Heart left ventricle (tissue), 16 donors: ENCODE results near the gene GPATCH3. TPM values are rescaled to one million over a fixed set of nuclear protein-coding genes. Genes with fewer than 3 reads are reported as not detected.

Source experiments
- ATAC-seq, 4 donors: fragments of 200-7000 bp; cut with Tn5 transposase; one replicate each; pipeline ENCODE4 v1.9.1; 2020 to 2022; ENCODE audit warnings: moderate library complexity in 4 of 4, mild to moderate bottlenecking in 3 of 4, moderate number of reproducible peaks in 1 of 4
- DNase-seq, 5 donors: peaks; one replicate each; pipeline ENCODE4 v3.0.0-alpha.2; 2020
- H3K27ac ChIP-seq, 12 donors: fragments of 200-600 bp; sonication (generic) in 4 of 12; one replicate each; pipeline versions ENCODE4 v1.5.0 to v1.8.0; 2016 to 2022; ENCODE audit warnings: mild to moderate bottlenecking in 2 of 12
- H3K27me3 ChIP-seq, 9 donors: fragments of 200-600 bp; sonication (generic) in 2 of 9; one replicate each; pipeline versions ENCODE4 v1.5.1 to v1.8.0; 2016 to 2022; ENCODE audit warnings: mild to moderate bottlenecking in 3 of 9
- H3K36me3 ChIP-seq, 9 donors: fragments of 200-600 bp; sonication (generic) in 2 of 9; one replicate each; pipeline versions ENCODE4 v1.5.0 to v1.8.0; 2018 to 2022; ENCODE audit warnings: mild to moderate bottlenecking in 2 of 9
- H3K4me1 ChIP-seq, 12 donors: fragments of 200-600 bp; sonication (generic) in 4 of 12; one replicate each; pipeline versions ENCODE4 v1.5.0 to v1.8.0; 2016 to 2022; ENCODE audit warnings: mild to moderate bottlenecking in 3 of 12
- H3K4me3 ChIP-seq, 12 donors: fragments of 200-600 bp; sonication (generic) in 4 of 12; one replicate each; pipeline versions ENCODE4 v1.5.0 to v1.8.0; 2017 to 2022; ENCODE audit warnings: mild to moderate bottlenecking in 9 of 12, moderate library complexity in 4 of 12
- H3K9me3 ChIP-seq, 12 donors: fragments of 200-600 bp; sonication (generic) in 4 of 12; one replicate each; pipeline versions ENCODE4 v1.5.0 to v1.8.0; 2016 to 2022; ENCODE audit warnings: mild to moderate bottlenecking in 1 of 12
- POLR2A ChIP-seq, 2 donors: fragments of 450-650 bp; IDR thresholded peaks; one replicate each; pipeline ENCODE4 v1.6.1; 2017; ENCODE audit warnings: antibody characterized with exemption in 2 of 2, mild to moderate bottlenecking in 2 of 2, moderate library complexity in 2 of 2
- WGBS, 4 donors: extraction: QIAGEN DNeasy Blood & Tissue Kit in 2 of 4; methylation state at CpG; one replicate each; pipeline versions ENCODE4 v1.1.5 to v1.1.7; 2013 to 2018; 5-methylcytosine and 5-hydroxymethylcytosine counted together
- intact Hi-C, 10 donors: fragments of 100-400 bp; cut with DNase I; formaldehyde crosslinking; loops; one replicate each; pipeline versions ENCODE4 v1.11.1 to v1.14.2; 2022
- polyA plus RNA-seq, 2 donors: library from polyadenylated mRNA; stranded (reverse); fragments of 200-250 nt; gene quantifications; one replicate each; pipeline ENCODE4 v1.2.3, GENCODE V29; 2013
- total RNA-seq, 9 donors: library from RNA; depleted of rRNA in 2 of 9; stranded (reverse); fragments of >200 nt in 2 of 9; fragmentation: NEBNext Ultra II Directional in 3 of 9; extraction: Animal tissue kit (Norgen Biotek cat#: 25700) in 3 of 9; gene quantifications; one replicate each; pipeline versions ENCODE4 v1.1.0 to v1.2.4, GENCODE V29; 2016 to 2023
- TF ChIP-seq, protein P1 (sequence below), 12 donors: fragments of 200-600 bp; sonication (generic) in 4 of 12; IDR thresholded peaks; one replicate each; pipeline versions ENCODE4 v1.5.0 to v1.8.0; 2018 to 2022; ENCODE audit warnings: antibody characterized with exemption in 12 of 12, mild to moderate bottlenecking in 5 of 12
- donor health status: ischemic (EF 13 %, LVEDD 7.1; RV severe dilation, severe dysfunction).
- donor health status: healthy with polysubstance abuse.
- donor health status: DM: no; HTN: yes; CAD: no.
- donor health status: DM: no; HTN: no; CAD: no.
- donor health status: ischemic (EF 25% LVEDD 6.9; RV normal size, moderate dysfunction).
- donor health status: ischemic (EF 25% LVEDD 5.7; RV mildly dilated, moderate dysfunction).
- donor health status: healthy.
- donor health status: DM: yes; HTN: yes; CAD: no.
- donor health status: ischemic (EF 35%, LVEDD 5.7; RV mildly dilated, moderate dysfunction).
- donor health status: nonischemic (EF 11% LVEDD 7.7; RV severe dilation, severe dysfunction).
- donor health status: DM: yes; HTN: yes; CAD: no.
- donor health status: PGD.
- donor health status: ischemic (EF 29% LVEDD 5.4; RV normal size, mild dysfunction).
- donor health status: nonischemic (EF 23%, LVEDD 6.1; RV moderate dilation, normal function).

GPATCH3 gene
- total and polyA plus RNA-seq, 11 donors: 6.0 to 14.9 (median 9.0) TPM

DNA sequence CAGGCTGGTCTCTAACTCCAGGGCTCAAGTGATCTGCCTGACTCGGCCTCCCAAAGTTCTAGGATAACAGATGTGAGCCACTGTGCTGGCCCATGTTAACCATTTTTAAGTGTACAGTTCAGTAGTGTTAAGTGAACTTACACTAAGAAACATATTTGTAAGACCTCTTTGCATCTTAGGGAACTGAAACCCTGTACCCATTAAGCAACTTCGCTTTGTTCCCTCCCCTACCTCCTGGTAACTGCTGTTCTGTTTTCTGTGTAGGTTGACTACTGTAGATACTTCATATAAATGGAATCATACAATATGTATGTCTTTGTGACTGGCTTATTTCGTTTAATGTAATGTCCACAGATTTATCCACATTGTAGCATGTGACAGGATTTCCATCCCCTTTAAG lies 32.3 kb upstream of the GPATCH3 start:
- no peak for TF ChIP-seq POLR2A (IDR thresholded peaks at IDR 0.05)
- TF ChIP-seq, protein P1, sequence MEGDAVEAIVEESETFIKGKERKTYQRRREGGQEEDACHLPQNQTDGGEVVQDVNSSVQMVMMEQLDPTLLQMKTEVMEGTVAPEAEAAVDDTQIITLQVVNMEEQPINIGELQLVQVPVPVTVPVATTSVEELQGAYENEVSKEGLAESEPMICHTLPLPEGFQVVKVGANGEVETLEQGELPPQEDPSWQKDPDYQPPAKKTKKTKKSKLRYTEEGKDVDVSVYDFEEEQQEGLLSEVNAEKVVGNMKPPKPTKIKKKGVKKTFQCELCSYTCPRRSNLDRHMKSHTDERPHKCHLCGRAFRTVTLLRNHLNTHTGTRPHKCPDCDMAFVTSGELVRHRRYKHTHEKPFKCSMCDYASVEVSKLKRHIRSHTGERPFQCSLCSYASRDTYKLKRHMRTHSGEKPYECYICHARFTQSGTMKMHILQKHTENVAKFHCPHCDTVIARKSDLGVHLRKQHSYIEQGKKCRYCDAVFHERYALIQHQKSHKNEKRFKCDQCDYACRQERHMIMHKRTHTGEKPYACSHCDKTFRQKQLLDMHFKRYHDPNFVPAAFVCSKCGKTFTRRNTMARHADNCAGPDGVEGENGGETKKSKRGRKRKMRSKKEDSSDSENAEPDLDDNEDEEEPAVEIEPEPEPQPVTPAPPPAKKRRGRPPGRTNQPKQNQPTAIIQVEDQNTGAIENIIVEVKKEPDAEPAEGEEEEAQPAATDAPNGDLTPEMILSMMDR (IDR thresholded peaks at IDR 0.05): no peak
- Histone ChIP-seq H3K4me3 (no peak overlapping the region), H3K27ac (no peak overlapping the region), H3K9me3 (no peaks in the 10 kb centered on the region), H3K36me3 (peaks cover 0 to 84% (median 71%) of the 10 kb centered on the region in 9 donors), H3K4me1 (peaks cover 0 to 6% (median 2%) of the 10 kb centered on the region in 12 donors), H3K27me3 (no peaks in the 10 kb centered on the region)
- DNase-seq (no peak), ATAC-seq (no peak)
- WGBS, 4 donors: 89 to 90% (median 90%) methylated on average over 3 of the region's 3 CpGs
- intact Hi-C loops: no loop called here

DNA sequence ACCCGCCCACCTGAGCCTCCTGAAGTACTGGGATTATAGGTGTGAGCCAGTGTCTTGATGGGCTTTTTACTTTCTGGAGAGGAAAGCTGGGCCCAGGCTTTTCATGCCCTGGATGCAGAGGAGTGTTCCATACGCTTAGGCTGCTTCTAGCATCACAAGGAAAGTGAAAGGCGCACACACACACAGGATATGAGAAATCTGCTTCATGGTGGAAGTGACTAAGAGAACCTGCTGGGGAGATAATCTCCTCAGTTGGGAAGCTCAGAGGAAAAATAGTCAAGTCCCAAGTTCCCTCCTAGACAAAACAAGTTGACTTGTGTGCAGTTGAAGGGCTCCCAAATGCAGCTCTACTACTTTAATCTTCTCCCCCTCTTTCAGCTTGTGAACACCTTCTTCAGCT lies 23.4 kb upstream of the GPATCH3 start:
- TF ChIP-seq, protein P1 (IDR thresholded peaks at IDR 0.05): no peak
- TF ChIP-seq POLR2A (IDR thresholded peaks at IDR 0.05): no peak
- no peaks in the 10 kb centered on the region for H3K27me3 ChIP-seq
- no peak overlapping the region for H3K27ac ChIP-seq
- peaks cover 0 to 55% (median 49%) of the 10 kb centered on the region in 9 donors for H3K36me3 ChIP-seq
- no peak for ATAC-seq
- intact Hi-C loops: loop anchor here in 1 of 10 donors (2.0 kb wide), 1 partner anchor 13 kb away; no protein-coding TSS in a partner anchor
- H3K9me3 ChIP-seq: no peaks in the 10 kb centered on the region
- WGBS, 4 donors: 77 to 97% (median 95%) methylated on average over 3 of the region's 3 CpGs
- DNase-seq: no peak
- peaks cover 0 to 25% (median 17%) of the 10 kb centered on the region in 12 donors for H3K4me1 ChIP-seq
- no peak overlapping the region for H3K4me3 ChIP-seq

DNA sequence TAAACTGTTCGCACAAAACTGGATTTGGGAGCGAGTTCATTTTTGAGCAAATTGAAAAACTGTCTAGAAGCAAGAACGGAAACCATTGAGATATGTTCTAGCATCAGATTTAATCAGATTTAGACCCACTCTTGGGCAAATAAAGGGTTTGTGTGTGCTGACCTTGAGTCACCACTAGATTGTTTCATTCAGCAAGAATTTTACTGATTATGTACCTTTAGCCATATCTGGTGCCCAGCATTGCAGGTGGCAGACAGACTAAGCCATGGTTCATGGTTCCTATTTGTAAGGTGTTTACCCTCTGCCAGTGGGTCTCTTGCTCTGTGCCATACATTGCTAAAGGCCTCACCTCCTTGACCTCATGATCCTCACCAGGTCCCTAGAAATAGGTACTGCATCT lies 22.6 kb upstream of the GPATCH3 start:
- DNase-seq (no peak), ATAC-seq (no peak)
- H3K27me3 ChIP-seq: no peaks in the 10 kb centered on the region
- no peaks in the 10 kb centered on the region for H3K9me3 ChIP-seq
- peak overlapping the region in 6 of 12 donors; percentile 84 to 100 (median 99) for H3K4me3 ChIP-seq
- 92 to 96% (median 95%) methylated on average over 3 of the region's 3 CpGs for WGBS, 4 donors
- no peak overlapping the region for H3K27ac ChIP-seq
- peaks cover 0 to 47% (median 41%) of the 10 kb centered on the region in 9 donors for H3K36me3 ChIP-seq
- intact Hi-C loops: loop anchor here in 1 of 10 donors (2.0 kb wide), 1 partner anchor 14 kb away; no protein-coding TSS in a partner anchor
- peaks cover 0 to 25% (median 17%) of the 10 kb centered on the region in 12 donors for H3K4me1 ChIP-seq
- TF ChIP-seq, protein P1 (IDR thresholded peaks at IDR 0.05): no peak
- no peak for TF ChIP-seq POLR2A (IDR thresholded peaks at IDR 0.05)

DNA sequence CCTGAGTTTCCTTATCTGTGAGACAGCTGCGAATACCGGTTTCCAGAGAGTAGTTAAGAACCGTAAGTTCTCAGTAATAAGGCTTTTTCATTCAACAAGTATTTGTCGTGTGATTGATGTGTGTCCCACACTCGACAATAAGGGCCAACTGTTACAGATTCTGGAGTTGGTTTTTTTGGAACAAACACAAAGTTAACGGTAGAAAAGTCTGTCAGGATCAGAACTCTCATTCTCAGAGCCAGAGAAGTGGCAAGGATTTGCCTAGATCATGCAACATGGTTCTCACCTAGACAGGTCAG lies 22.1 kb upstream of the GPATCH3 start:
- no peaks in the 10 kb centered on the region for H3K9me3 ChIP-seq
- no peak for TF ChIP-seq POLR2A (IDR thresholded peaks at IDR 0.05)
- TF ChIP-seq, protein P1 (IDR thresholded peaks at IDR 0.05): no peak
- H3K27me3 ChIP-seq: no peaks in the 10 kb centered on the region
- ATAC-seq (no peak), DNase-seq (no peak)
- intact Hi-C loops: loop anchor here in 1 of 10 donors (2.0 kb wide), 1 partner anchor 14 kb away; no protein-coding TSS in a partner anchor
- WGBS, 4 donors: 23 to 34% (median 27%) methylated on average over 6 of the region's 6 CpGs
- peaks cover 0 to 25% (median 17%) of the 10 kb centered on the region in 12 donors for H3K4me1 ChIP-seq
- H3K27ac ChIP-seq: peak overlapping the region in 6 of 12 donors; percentile 87 to 94 (median 92)
- peak overlapping the region; percentile 80 to 100 (median 96) for H3K4me3 ChIP-seq
- H3K36me3 ChIP-seq: peaks cover 0 to 42% (median 36%) of the 10 kb centered on the region in 9 donors
